Neural crest cell (in vitro differentiated cells): ENCODE results near the gene ADAMTS2. TPM values are rescaled to one million over a fixed set of nuclear protein-coding genes. Genes with fewer than 3 reads are reported as not detected.

Source experiments
- DNase-seq: peaks from one replicate; pipeline ENCODE4 v3.0.0; 2021; ENCODE audit warnings: low read depth, mixed read lengths, low spot score
- H3K27ac Mint-ChIP-seq: one replicate; pipeline ENCODE4 v1.8.0; 2021; ENCODE audit warnings: mild to moderate bottlenecking, mixed read lengths; ENCODE audit not compliant: unreplicated experiment
- H3K27me3 Mint-ChIP-seq: 2 replicates; pipeline ENCODE4 v1.8.0; 2021; ENCODE audit warnings: low read depth, mild to moderate bottlenecking, mixed read lengths
- H3K36me3 Mint-ChIP-seq: 2 replicates; pipeline ENCODE4 v1.8.0; 2021; ENCODE audit warnings: low read depth, mild to moderate bottlenecking, mixed read lengths
- H3K4me1 Mint-ChIP-seq: 2 replicates; pipeline ENCODE4 v1.8.0; 2021; ENCODE audit warnings: mixed read lengths
- H3K4me3 Mint-ChIP-seq: one replicate; pipeline ENCODE4 v1.8.0; 2021; ENCODE audit warnings: mild to moderate bottlenecking, mixed read lengths
- H3K9me3 Mint-ChIP-seq: 2 replicates; pipeline ENCODE4 v1.8.0; 2021; ENCODE audit warnings: mixed read lengths
- total RNA-seq: library from RNA; stranded (reverse); gene quantifications from 2 replicates; pipeline ENCODE4 v1.2.1, GENCODE V29; 2021
- TF ChIP-seq, protein P1 (sequence below): fragments of 200-600 bp; sonication (generic); conservative IDR thresholded peaks from 2 replicates; pipeline ENCODE4 v1.5.0; 2021; ENCODE audit warnings: antibody characterized with exemption, mild to moderate bottlenecking

ADAMTS2 gene
- total RNA-seq, 1 donor from 2014 or later: 1.5 TPM

DNA sequence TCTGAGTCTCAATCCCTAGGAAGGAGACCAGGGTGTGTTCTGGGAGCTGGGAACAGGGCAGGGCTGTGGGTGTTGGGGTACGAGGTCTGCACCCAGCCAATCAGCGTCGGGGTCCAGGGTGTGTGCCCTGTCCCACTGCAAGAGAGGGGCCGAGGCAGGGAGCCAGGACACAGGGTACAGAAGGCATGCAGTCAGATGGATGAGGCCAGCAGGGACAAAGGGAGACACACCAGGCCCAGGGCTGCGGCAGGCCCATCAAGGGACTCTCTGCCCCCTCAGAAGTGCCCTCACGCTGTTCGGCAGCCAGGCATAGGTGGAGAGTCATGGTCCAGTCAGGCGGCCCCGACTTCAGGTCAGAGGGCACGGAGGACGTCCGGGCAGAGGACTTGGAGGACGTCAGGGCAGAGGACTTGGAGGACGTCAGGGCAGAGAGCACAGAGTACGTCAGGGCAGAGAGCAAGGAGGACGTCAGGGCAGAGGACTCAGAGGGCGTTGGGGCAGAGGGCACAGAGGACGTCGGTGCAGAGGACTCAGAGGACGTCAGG lies 28.8 kb upstream of the ADAMTS2 start:
- H3K9me3 Mint-ChIP-seq: no peaks in the 10 kb centered on the region
- no peak overlapping the region for H3K4me3 Mint-ChIP-seq
- H3K27me3 Mint-ChIP-seq: no peaks in the 10 kb centered on the region
- no peak for DNase-seq
- peak overlapping the region; percentile 8 for H3K27ac Mint-ChIP-seq
- H3K36me3 Mint-ChIP-seq: no peaks in the 10 kb centered on the region
- H3K4me1 Mint-ChIP-seq: no peaks in the 10 kb centered on the region
- TF ChIP-seq, protein P1, sequence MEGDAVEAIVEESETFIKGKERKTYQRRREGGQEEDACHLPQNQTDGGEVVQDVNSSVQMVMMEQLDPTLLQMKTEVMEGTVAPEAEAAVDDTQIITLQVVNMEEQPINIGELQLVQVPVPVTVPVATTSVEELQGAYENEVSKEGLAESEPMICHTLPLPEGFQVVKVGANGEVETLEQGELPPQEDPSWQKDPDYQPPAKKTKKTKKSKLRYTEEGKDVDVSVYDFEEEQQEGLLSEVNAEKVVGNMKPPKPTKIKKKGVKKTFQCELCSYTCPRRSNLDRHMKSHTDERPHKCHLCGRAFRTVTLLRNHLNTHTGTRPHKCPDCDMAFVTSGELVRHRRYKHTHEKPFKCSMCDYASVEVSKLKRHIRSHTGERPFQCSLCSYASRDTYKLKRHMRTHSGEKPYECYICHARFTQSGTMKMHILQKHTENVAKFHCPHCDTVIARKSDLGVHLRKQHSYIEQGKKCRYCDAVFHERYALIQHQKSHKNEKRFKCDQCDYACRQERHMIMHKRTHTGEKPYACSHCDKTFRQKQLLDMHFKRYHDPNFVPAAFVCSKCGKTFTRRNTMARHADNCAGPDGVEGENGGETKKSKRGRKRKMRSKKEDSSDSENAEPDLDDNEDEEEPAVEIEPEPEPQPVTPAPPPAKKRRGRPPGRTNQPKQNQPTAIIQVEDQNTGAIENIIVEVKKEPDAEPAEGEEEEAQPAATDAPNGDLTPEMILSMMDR: no peak

DNA sequence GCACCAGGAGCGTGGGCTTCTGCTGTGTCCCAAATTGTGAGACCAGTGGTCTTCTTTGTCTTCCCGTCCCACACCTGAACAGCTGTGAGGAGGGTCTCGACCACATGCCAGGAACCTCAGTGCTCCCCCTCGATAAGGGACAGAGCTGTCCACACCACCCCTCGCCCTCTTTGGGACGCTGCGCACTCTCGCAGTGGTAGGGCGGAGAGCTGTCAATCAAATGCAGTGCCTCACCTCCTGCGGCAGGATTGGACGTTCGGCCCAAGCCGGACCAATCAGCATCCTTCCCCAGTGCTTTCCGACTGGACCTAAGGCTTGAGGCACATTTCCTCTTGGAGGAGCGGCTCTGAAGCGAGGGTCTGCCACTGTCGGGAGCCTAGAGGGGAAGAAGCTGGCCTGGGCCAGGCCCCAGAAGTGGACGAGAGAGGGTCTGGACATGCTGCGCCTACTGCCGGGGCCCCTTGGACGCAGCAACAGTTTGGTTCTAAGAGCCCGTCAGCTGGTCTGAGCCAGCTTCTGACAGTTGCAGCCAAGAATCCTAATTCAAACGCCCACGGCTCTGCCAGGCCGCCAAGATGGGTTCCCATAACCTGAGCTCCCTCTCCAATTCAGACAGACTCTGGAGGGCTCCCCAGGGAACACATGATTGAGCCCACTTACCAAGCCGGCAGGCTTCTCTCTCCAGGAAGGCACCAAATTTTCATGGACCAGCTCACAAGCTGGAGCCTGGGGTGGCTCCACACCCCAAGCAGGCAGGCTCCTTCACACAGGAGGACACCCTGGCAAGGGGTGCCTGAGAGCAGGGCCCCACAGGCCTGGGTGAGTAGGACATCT lies 28.1 kb upstream of the ADAMTS2 start:
- Mint-ChIP-seq H3K36me3 (no peaks in the 10 kb centered on the region), H3K4me1 (no peaks in the 10 kb centered on the region), H3K4me3 (no peak overlapping the region), H3K27me3 (no peaks in the 10 kb centered on the region), H3K27ac (no peak overlapping the region), H3K9me3 (no peaks in the 10 kb centered on the region)
- no peak for DNase-seq
- TF ChIP-seq, protein P1: no peak

DNA sequence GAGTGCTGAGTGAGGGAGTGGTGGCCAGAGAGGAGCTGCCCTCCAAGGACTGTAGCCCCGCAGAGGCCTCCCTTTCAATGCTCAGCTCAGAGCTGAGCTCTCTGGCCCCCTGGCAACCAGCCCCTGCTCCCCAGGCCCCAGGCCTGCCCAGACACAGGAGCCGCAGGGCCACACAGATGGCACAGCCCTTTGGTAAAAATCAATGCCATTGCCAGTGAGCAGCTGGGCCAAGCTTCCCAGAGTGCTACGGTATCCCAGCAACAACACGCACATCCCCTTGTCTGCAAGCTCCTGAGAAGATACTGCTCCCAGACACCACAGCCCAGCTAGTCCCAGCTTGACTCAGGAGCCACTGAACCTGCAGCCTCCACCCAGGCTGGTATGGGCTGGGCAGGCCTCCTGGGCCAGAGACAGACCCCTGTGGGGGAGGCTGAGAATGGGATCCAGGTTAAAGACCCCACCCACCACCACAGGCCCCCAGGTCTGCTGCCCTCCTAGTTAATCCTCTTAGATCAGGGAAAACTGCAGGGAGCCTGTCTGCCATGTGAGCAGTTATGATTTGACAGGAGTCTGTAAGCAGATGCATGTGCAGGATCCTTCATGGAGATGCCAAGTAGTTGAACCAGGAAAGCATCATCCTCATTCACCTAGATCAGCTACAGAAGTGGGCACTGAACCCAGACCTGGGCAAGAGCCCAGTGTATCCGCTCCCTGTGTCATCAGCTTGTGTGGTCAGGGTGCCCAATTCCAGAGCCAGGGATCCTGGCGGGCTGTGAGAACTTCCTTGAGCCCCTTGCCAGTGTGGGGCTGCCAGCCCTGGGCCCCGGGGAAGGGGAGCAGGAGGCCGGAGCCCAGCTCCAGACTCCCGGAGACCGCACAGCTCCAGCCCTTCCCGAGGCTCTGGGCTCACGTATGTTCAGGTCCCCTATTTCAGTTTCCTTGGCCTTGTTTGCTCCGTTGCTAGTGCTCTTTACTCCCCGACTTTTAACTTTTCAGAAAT lies 26.7 kb upstream of the ADAMTS2 start:
- Mint-ChIP-seq H3K36me3 (no peaks in the 10 kb centered on the region), H3K4me3 (no peak overlapping the region), H3K27ac (no peak overlapping the region), H3K9me3 (no peaks in the 10 kb centered on the region), H3K27me3 (no peaks in the 10 kb centered on the region), H3K4me1 (no peaks in the 10 kb centered on the region)
- no peak for DNase-seq
- TF ChIP-seq, protein P1: no peak

DNA sequence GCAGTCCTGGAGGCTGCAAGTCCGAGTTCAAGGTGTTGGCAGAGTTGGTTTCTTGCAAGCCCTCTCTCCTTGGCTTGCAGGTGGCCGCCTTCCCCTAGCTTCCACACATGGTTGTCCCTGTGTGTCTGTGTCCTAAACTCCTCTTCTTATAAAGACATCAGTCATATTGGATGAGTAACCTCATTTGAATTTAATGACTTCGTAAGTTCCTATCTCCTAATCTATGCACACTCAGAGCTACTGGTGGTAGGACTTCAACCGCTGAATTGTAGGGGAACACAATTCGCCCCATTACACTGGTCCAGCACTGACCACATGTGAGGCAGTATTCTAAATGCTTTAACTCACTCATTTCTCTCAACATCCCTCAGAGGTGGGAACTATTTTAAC lies 25.9 kb upstream of the ADAMTS2 start:
- Mint-ChIP-seq H3K36me3 (no peaks in the 10 kb centered on the region), H3K4me1 (no peaks in the 10 kb centered on the region), H3K9me3 (no peaks in the 10 kb centered on the region), H3K4me3 (no peak overlapping the region), H3K27ac (no peak overlapping the region), H3K27me3 (no peaks in the 10 kb centered on the region)
- TF ChIP-seq, protein P1: no peak
- no peak for DNase-seq

DNA sequence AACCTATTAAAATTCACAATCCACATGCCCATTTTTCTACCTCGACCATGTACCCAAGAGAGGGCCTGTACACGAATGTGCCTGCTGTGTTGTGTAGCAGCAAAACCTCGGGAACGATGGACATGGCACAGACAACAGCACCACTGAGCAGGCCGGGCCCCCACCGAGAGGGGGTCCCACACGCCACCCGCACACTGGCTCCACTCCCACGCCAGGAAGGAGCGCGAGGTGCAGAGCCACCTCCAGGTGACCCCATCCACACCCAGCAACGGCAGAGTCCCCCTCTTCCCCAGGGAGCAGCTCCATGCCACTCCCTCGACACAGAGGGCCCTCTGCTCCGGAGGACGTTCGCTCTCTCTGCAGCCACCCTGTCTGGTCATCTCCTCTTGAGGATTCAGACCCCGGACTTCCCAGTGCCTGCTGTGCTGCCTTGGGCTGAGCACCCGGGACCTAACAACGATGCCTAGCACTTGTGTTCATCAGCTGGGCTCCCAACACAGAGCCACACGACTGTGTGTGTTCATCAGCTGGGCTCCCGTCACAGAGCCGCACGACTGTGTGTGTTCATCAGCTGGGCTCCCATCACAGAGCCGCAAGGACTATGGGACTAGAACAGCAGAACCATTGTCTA lies 25.3 kb upstream of the ADAMTS2 start:
- Mint-ChIP-seq H3K27ac (no peak overlapping the region), H3K4me3 (no peak overlapping the region), H3K9me3 (no peaks in the 10 kb centered on the region), H3K27me3 (no peaks in the 10 kb centered on the region), H3K4me1 (no peaks in the 10 kb centered on the region), H3K36me3 (no peaks in the 10 kb centered on the region)
- DNase-seq: no peak
- TF ChIP-seq, protein P1: no peak
